Astrocyte (in vitro differentiated cells and primary cell): ENCODE results near the gene NEURL2.

Experiments
- EZH2 ChIP-seq: IDR thresholded peaks from 2 replicates; pipeline ENCODE4 v1.6.1; 2012; ENCODE audit warnings: mild to moderate bottlenecking, low read length, inconsistent platforms; ENCODE audit not compliant: insufficient read depth
- TF ChIP-seq, protein P1 (sequence below): IDR thresholded peaks from 2 replicates; pipeline ENCODE4 v1.5.1; 2011; ENCODE audit warnings: low read depth, mild to moderate bottlenecking, inconsistent platforms, low read length, moderate library complexity; ENCODE audit not compliant: insufficient read depth

DNA sequence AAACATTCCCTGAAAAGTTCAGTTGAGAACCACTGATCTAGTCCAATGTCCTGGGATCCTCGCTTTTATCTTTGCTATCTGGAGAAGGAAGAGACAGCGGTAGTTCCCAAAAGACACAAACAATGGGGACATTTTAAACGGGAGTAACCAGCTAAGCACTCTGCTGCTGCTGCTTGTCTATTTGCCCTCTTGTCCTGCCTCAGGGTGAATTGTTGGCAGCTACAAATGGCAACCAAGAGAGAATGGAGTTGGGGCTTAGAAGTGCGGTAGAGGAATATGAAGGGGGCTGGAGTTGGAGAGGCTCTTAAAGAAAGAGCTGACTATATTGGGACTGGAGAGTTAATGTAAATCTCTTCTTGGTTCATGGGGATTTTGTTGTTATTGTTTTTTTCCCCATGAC is 16.4 kb downstream of the NEURL2 start:
- TF ChIP-seq, protein P1, sequence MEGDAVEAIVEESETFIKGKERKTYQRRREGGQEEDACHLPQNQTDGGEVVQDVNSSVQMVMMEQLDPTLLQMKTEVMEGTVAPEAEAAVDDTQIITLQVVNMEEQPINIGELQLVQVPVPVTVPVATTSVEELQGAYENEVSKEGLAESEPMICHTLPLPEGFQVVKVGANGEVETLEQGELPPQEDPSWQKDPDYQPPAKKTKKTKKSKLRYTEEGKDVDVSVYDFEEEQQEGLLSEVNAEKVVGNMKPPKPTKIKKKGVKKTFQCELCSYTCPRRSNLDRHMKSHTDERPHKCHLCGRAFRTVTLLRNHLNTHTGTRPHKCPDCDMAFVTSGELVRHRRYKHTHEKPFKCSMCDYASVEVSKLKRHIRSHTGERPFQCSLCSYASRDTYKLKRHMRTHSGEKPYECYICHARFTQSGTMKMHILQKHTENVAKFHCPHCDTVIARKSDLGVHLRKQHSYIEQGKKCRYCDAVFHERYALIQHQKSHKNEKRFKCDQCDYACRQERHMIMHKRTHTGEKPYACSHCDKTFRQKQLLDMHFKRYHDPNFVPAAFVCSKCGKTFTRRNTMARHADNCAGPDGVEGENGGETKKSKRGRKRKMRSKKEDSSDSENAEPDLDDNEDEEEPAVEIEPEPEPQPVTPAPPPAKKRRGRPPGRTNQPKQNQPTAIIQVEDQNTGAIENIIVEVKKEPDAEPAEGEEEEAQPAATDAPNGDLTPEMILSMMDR = no peak
- TF ChIP-seq EZH2 = no peak
